ENCODE results near the gene ACACA. TPM values are rescaled to one million over a fixed set of nuclear protein-coding genes. Genes with fewer than 3 reads are reported as not detected.

Gene ACACA
- total and polyA plus RNA-seq, 9 of the 15 experiments (the other 6 are each of a cell fraction or from before 2014, with no cell fraction given): 35.9 to 135 (median 88.4) TPM

DNA sequence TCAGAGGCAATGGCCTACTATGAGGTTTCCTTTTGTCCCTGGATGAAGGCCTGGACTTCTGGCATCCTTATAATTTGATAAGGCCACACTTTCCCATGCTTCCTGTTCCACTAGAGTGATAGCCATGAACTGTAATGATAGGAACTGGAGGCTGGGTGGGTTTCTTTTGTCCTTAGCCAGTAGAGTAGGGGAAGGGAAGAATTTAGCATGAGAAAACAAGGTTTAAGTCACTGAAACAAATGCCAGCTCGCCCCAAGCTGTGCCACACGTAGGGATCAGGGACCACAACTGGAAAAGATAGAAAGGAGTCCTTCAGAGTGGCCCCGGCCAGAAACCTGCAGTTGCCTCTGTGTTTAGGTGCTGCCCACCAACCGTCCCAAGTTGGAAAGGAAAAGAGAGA is 111.7 kb downstream of the ACACA start (continued):
- no peak for TF ChIP-seq GTF3C2 (IDR thresholded peaks at IDR 0.05; ENCODE audit: borderline replicate concordance, extremely low read depth, insufficient read length)
- TF ChIP-seq ZNF311 (CRISPR knock-in tag; IDR thresholded peaks at IDR 0.05): no peak
- no peak for TF ChIP-seq CCNT2 (IDR thresholded peaks at IDR 0.05; ENCODE audit: borderline replicate concordance, extremely low read depth, insufficient read length, low read depth, low read length)
- TF ChIP-seq, protein P1, sequence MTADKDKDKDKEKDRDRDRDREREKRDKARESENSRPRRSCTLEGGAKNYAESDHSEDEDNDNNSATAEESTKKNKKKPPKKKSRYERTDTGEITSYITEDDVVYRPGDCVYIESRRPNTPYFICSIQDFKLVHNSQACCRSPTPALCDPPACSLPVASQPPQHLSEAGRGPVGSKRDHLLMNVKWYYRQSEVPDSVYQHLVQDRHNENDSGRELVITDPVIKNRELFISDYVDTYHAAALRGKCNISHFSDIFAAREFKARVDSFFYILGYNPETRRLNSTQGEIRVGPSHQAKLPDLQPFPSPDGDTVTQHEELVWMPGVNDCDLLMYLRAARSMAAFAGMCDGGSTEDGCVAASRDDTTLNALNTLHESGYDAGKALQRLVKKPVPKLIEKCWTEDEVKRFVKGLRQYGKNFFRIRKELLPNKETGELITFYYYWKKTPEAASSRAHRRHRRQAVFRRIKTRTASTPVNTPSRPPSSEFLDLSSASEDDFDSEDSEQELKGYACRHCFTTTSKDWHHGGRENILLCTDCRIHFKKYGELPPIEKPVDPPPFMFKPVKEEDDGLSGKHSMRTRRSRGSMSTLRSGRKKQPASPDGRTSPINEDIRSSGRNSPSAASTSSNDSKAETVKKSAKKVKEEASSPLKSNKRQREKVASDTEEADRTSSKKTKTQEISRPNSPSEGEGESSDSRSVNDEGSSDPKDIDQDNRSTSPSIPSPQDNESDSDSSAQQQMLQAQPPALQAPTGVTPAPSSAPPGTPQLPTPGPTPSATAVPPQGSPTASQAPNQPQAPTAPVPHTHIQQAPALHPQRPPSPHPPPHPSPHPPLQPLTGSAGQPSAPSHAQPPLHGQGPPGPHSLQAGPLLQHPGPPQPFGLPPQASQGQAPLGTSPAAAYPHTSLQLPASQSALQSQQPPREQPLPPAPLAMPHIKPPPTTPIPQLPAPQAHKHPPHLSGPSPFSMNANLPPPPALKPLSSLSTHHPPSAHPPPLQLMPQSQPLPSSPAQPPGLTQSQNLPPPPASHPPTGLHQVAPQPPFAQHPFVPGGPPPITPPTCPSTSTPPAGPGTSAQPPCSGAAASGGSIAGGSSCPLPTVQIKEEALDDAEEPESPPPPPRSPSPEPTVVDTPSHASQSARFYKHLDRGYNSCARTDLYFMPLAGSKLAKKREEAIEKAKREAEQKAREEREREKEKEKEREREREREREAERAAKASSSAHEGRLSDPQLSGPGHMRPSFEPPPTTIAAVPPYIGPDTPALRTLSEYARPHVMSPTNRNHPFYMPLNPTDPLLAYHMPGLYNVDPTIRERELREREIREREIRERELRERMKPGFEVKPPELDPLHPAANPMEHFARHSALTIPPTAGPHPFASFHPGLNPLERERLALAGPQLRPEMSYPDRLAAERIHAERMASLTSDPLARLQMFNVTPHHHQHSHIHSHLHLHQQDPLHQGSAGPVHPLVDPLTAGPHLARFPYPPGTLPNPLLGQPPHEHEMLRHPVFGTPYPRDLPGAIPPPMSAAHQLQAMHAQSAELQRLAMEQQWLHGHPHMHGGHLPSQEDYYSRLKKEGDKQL (CRISPR knock-in tag; IDR thresholded peaks at IDR 0.05; ENCODE audit: borderline replicate concordance): no peak
- no peak for TF ChIP-seq TBP (optimal IDR thresholded peaks at IDR 0.05; ENCODE audit: low read depth, low read length)
- TF ChIP-seq POLR2G (IDR thresholded peaks at IDR 0.05; ENCODE audit: low read depth, low read length): no peak
- no peak for TF ChIP-seq SMARCA4 (IDR thresholded peaks at IDR 0.05)

Data from K562 (cell line).